GM18861 (cell line): ENCODE measurements around the gene BCAS3.

Experiments
- ATAC-seq: cut with Tn5 transposase; IDR thresholded peaks from one replicate; pipeline ENCODE4 v1.9.1; 2021; ENCODE audit not compliant: unreplicated experiment

BCAS3 gene

DNA sequence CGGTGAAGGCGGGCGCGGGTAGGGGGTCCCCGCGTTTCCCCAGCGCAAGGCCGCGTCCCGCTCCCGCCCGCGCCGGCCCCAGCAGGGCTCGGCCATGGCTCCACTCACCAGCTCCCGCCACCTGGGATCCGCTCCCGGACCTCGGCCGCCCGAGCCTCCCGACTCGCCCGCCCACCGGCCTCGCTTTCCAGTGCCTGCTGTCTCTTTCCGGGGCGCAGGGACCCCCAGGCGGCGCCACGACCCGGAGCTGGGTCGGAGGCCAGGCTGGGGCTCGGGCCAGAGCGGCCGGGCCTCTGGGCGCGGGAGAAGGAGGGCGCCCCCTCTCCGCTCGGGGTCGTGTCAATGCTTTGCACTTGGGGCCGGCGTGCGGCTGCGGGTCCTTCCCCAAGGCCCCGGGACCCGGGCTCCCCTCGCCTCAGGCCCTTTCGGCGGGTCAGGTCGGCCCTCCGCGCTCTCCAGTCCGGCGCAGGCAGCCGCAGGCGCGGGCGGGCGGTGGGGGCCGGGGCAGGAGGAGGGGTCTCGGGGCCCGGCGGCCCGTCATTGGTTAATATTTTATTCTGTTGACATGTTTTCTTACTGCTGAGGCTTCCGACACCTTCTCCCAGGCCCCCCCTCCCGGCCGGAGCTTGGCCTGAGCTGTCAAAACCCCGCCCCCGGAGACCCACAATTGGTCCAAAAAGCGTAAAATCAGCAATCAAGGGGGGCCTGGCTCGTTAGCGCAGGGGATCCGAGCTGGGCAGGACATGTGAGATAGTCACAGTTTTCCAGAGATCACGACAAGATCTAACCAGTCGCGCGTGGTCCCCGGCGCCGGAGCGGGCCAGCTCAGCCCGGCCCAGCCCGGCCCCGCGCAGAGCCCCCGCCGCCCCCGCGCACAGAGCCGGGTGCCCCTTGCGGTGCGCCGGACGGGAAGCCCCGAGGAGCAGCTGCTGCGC is 721.7 kb downstream of the BCAS3 start, which contains the start of gene TBX2:
TSS of gene TBX2 (plus strand) at position 713 of the 935 bp plus-strand sequence. CDS start 334 bp downstream, outside the sequence.
- no peak for ATAC-seq

DNA sequence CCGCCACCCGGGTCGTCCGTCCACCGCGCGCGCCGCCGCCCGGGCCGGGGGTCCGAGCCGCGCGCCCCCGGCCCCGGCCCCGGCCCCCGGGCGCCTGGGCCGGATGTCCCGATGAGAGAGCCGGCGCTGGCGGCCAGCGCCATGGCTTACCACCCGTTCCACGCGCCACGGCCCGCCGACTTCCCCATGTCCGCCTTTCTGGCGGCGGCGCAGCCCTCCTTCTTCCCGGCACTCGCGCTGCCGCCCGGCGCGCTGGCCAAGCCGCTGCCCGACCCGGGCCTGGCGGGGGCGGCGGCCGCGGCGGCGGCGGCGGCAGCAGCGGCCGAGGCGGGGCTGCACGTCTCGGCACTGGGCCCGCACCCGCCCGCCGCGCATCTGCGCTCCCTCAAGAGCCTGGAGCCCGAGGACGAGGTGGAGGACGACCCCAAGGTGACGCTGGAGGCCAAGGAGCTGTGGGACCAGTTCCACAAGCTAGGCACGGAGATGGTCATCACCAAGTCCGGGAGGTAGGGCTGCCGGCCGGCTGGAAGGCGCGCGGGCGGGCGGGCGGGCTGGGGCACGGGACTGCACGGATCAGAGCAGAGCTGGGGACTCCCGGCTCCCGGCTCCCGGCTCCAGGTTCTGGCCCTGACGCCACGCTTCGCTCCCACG is 722.5 kb downstream of the BCAS3 start:
- ATAC-seq, result no peak

DNA sequence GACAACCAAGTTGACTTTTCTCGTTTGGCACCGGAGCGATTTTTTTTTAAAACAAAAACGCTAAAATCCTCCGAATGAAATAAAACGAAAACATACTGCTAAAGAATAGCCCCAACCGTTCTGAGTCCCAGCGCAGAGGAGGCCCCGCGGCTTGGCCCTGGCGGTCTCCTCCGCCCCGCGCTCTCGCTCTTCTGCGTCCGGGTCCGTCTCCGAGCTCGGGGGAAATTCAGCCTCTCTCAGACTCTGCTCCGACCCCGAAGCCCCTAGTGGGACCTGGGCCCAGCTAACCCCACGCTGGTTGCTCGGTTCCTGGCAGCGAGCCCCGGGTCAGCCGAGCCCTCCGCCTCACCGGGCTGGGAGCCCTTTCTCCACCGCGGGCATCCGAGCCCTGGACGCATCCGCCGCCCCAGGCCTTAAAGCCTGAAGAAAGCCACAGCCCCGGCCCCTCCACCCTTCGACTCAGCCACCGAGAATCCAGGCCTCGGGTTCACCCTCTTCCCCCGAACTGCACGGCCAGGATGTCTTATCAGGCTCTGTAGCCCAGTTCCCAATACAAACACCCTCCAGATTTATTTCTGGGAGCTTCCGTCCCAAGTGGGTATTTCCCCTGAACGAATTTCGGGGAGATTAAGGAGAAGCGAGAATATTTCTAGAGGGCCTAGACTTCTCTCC is 723.2 kb downstream of the BCAS3 start:
- no peak for ATAC-seq

DNA sequence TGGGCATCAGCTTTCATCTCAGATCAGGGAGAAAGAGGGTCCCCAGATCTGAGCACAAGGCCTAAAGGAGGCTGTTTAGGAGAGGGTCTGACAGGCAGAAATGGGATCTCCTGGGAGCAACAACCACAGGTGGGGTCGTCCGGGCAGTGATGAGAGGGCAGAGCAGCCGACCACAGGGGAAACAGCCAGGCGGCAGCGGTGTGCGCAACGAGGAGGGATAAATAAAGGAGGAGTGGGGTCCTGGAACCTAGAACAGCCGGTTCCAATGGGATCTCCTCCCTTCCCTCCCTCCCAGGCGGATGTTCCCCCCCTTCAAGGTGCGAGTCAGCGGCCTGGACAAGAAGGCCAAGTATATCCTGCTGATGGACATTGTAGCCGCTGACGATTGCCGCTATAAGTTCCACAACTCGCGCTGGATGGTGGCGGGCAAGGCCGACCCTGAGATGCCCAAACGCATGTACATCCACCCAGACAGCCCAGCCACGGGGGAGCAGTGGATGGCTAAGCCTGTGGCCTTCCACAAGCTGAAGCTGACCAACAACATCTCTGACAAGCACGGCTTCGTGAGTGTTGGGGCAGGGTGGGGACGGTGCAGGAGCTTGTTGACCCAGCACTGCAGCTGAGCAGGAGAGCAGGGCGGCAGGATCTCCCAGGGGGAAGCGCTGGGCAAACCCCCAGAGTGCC is 723.9 kb downstream of the BCAS3 start:
- ATAC-seq, result no peak

DNA sequence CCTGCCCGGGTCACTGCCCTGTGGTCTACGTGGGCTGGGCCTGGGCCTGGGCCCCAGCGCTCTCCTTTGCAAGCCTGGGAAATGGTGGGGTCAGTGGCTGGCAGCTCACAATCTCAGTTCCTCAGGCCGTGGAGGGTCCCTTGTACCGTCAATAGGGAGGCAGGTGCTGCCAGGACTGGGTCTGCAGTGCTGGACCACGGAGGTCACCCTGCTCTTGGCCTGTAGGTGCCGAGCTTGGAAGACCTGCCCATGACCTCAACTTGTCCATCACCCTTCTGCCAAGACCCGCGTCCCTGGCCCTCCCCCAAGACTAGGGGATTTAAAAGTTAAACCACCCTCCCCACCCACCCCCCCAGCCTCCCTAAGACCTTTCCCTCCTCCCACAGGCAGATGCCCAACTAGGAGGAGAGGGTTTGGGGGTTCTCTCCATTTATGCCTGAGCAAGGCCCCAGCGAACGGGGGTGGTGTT is 724.5 kb downstream of the BCAS3 start:
- ATAC-seq, result no peak

DNA sequence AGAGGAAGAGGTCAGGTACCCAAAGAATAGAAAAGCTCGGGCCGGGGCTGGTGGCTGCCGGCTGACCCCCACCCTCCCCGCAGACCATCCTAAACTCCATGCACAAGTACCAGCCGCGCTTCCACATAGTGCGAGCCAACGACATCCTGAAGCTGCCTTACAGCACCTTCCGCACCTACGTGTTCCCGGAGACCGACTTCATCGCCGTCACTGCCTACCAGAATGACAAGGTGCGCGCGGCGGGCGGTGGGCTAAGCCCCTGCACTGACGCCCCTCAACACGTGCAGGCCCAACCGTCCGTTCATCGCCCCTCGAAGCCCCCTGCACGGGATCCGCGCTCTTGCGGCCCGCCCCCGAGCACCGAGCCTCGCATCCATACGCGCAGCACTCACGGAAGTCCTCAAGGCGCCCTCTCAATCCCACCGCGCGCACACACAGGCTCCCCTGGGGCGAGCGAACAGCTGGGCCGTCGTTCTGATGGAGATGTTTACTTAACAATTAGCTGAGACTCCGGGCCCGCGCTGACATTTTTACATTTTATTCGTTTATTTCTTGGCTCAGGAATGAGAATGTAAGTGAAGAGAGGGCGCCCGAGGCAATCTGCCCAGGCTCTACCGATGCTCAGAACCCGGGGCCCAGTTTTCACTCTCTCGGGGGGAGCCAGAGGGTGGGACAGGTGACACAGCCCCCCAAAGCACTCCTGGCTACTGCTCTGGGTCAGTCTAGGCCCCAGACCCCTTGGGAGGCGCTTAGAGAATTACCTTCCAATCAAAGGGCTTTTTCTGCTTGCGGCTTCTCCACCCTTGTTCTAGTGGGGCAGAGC is 725.5 kb downstream of the BCAS3 start:
- ATAC-seq, result no peak

DNA sequence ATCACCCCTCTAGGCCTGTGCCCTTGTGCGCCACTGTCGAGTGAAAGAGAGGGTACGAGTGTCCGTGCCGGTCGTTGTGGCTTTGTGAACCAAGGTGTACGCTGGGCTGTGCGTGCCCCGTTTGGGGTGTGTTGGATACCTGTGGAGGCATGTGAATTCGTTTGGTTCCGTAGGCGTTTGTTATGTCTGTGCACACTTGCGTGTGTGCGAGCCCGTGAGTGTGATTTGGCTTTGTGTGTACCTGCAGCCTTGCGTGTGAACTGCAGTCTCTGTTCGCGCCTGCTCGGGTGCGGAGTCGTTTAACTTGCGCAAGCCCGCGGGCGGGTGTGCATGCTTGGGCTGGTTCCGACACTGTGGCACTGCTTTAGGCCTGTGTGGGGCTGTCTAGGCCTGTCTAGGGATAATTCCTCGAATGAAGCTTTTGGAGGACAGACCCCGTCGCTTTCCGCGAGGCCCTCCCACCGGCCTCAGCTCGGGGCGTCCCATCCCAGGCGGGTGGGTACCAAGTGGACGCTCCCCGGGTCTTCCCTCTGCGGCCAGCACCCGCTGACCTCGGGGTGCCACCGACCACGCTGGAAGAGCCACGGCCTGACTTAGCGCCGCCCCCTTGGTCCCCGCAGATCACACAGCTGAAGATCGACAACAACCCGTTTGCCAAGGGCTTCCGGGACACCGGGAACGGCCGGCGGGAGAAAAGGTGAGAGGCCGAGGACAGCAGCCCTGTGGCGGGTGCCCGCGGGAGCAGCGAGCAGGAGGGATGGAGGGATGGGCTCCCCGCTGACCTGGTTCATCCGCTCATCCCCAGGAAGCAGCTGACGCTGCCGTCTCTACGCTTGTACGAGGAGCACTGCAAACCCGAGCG is 726.4 kb downstream of the BCAS3 start:
- no peak for ATAC-seq

DNA sequence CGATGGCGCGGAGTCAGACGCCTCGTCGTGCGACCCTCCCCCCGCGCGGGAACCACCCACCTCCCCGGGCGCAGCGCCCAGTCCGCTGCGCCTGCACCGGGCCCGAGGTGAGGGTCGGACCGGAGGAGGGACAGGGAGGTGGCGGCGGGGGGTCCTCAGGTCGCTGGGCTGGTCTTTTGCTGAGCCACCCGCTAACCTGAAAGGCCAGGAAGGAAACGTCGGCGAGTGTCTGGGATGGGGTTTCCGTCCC is 726.9 kb downstream of the BCAS3 start:
- ATAC-seq, result no peak

DNA sequence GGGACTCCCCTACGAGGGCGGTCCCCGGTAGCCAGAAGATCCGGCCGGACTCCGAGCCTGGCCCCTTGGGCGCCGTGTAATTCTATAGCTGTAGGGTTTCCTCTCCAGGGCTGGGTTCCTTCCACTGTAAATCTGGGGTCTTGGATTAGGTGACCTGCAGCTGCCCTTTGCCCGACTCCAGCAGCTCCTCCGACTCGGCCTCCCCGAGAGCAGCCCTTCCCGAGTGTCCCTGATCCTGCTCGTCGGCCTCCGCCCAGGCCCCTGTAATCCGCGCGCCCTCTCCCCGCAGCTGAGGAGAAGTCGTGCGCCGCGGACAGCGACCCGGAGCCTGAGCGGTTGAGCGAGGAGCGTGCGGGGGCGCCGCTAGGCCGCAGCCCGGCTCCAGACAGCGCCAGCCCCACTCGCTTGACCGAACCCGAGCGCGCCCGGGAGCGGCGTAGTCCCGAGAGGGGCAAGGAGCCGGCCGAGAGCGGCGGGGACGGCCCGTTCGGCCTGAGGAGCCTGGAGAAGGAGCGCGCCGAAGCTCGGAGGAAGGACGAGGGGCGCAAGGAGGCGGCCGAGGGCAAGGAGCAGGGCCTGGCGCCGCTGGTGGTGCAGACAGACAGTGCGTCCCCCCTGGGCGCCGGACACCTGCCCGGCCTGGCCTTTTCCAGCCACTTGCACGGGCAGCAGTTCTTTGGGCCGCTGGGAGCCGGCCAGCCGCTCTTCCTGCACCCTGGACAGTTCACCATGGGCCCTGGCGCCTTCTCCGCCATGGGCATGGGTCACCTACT is 727.4 kb downstream of the BCAS3 start:
- no peak for ATAC-seq

DNA sequence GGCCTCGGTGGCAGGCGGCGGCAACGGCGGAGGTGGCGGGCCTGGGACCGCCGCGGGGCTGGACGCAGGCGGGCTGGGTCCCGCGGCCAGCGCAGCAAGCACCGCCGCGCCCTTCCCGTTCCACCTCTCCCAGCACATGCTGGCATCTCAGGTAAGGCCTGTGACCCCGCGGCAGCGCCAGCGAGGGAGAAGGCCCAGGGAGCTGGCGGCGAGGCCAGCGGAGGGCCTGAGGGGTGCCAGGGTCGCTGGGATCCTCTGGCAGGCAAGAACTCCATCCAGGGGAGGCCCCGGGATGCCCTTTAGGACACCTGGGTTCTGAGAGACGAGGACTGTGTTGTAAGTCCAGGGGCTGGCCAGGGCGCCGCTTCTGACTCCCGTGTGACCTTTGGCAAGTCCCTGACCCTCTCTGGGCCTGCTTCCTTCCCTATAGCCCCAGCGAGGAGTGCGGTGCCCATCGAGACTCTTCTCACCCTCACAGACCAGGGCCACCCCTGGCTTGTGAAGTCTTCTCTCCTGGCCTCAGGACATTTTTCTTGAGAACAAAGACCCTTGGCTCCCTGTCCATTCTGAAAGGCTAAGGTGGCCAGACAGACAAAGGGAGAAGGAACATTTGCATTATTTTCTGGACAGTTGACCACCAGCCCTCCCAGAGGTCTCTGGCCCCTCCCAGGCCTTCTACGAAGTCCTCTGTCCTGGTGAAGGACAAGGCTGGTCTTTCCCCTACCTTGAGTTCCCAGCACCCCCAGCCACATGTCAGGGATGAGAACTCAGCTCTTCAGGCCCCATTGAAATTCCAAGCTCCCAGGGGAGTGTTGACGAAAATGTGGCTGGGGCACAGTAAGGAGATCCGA is 728.3 kb downstream of the BCAS3 start:
- no peak for ATAC-seq

DNA sequence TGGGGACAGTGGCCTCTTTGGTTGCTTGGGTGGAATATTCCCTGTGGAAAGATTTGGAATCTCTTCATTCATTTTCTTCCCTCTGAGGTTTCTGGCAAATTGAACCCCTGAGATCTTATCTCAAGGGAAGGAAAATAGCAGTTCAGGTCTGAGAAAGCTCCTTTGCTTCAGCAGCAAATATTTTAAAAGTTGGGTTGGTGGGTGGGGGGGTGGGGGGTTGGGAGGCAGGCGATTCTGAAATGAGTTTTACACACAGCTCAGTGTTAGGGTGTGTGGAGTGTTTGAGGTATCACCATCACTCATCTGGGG is 728.8 kb downstream of the BCAS3 start:
- no peak for ATAC-seq

DNA sequence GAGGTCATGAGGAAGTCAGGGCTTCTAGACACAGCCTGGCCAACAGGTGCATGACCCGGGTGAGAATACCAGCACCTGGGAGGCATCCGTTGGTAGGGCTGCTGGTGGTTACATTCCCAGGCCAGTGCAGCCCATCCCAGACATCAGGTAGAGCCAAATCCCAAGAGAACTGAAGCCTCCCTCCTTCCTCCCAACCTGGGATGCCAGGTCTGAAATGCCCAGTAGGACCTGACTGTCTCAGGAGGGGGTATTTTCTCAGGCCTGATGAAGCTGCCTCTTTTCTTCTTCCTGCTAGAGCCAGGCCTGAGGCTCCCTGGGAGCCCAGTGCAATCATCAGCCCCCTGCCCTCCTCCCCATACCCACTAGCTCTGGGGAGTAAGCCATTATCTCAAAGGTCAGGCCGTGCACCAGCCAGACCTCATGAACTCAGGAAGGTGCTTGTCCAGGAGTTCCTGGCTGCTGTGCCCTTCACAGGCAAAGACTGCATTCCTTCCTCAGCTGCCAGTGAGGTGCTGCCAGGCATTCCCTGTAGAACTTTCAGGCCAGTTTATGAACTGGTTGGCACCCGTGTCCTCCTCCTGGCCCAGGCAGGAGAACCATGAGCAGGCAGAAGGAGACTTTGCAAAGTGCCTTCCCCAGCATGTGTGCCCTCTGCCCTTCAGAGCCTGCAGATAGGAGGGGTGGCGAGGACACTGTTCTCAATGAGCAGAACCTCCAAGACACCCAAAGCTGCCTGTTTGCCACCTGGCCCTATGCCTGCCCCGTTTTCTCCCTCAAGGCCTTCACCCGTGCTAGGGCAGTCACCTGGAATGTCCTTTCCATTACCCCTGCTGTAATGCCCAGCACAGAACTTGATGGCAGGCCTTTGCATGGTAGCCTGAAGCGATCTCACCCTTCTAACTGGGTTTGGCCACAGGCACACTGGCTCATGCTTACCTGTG is 729.6 kb downstream of the BCAS3 start:
- ATAC-seq, result no peak

DNA sequence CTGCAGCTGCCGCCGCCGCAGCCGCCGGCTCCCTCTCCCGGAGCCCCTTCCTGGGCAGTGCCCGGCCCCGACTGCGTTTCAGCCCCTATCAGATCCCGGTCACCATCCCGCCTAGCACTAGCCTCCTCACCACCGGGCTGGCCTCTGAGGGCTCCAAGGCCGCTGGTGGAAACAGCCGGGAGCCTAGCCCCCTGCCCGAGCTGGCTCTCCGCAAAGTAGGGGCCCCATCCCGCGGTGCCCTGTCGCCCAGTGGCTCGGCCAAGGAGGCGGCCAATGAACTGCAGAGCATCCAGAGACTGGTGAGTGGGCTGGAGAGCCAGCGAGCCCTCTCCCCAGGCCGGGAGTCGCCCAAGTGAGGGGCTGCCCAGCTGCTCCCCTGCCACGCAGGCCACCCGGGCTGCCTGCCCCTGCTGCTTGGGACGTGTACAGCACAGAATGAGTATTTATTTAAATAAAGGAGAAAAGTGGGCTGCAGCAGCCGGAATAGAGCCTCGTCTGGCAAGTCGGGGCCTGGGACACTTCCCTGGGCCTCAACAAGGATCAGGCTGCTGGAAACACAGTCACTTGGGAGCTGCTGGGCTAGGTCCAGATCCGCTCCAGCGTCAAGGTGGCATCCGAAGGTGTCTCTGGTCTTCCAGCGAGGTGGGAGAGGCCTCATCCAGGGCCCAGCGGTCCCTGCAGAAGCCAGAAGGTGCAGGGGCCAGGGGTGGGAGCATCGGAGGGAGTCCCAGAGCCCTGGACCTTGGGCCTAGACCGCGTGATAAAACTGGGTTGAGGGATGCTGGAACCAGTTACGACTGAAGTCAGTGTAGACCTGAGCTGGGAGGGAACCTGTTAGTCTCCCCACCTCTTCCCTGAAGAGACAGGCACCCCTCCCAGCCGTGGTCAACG is 730.7 kb downstream of the BCAS3 start:
- no peak for ATAC-seq

DNA sequence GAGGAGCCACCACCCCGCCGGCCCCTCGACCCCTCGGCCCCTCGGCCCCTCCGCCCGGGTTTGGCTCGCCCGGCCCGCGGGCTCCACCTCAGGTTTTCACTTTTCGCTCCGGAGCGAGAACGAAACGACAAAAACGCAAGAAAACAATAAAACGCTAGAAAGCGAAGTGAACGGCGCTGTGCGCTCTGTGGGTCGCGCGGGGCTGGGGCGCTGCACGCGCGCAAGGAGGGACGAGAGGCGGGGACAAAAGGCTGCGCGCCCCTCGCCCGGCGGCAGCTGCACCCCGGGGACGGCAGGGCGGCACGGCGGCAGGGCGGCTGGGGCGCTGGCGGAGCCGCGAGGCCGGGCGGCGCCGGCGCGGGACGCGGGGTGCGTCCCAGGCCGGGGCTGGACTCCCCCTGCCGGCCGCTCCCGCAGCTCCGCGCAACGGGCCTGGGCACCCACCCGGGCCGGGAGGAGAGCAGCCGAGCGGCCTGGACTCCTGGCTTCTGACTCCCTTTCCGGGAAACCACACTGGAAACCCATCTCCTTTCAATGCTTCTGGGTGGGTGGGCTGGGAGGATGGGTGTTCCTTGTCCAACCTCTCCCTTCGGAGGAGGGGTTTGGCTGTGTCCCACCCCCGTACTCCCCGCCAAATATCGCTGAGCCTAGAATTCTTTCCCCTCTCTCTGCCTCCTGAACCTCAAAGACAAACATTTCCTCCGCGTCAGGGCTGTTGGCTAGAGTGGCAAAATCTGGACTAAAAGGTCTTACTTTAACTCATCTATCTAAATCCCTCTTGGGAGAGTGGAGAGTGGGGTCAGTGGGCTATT is 731.9 kb downstream of the BCAS3 start:
- ATAC-seq, result no peak
